GM12872 (cell line): ENCODE data around the gene CSRP2.

ENCODE experiments used
- TF ChIP-seq, protein P1 (sequence below): IDR thresholded peaks from 3 replicates; pipeline ENCODE4 v1.5.1; 2011; ENCODE audit warnings: low read depth, mild to moderate bottlenecking, low read length, moderate library complexity; ENCODE audit not compliant: insufficient read depth

Gene CSRP2

DNA sequence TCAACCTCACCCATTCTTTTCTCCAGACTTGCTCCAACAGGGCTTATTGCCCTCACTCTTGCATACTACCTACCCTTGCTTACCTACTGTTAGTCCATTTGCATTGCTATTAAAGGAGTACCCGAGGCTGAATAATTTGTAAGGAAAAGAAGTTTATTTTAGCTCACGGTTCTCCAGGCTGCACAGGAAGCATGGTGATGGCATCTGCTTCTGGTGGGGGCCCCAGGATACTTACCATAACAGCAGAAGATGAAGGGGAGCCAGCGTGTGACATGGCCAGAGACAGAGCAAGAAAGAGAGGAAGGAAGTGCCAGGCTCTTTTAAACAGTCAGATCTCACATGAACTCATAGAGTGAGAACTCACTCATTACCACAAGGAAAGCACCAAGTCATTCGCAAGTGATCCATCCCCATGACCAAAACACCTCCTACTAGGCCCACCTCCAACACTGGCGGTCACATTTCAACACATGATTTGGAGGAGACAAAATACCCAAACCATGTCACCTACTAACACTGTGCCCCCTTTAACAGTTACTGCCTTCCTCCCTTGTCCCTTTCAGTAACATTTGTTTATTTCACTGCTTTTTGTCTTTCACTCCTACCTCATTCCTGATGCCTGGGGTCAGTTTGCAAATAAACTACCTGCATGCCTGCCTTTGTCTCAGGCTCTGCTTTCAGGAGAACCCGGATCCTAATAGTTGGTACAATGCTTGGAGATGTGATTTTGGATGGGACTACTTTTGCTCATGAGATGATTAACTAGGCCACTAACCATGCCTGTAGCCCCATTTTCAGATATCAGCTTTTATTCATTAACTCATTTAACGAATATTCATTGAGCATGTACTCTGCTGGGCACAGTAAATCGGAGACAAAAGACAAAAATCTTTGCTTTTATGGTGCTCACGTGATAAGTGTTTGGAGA is 41.6 kb upstream of the CSRP2 start:
- TF ChIP-seq, protein P1, sequence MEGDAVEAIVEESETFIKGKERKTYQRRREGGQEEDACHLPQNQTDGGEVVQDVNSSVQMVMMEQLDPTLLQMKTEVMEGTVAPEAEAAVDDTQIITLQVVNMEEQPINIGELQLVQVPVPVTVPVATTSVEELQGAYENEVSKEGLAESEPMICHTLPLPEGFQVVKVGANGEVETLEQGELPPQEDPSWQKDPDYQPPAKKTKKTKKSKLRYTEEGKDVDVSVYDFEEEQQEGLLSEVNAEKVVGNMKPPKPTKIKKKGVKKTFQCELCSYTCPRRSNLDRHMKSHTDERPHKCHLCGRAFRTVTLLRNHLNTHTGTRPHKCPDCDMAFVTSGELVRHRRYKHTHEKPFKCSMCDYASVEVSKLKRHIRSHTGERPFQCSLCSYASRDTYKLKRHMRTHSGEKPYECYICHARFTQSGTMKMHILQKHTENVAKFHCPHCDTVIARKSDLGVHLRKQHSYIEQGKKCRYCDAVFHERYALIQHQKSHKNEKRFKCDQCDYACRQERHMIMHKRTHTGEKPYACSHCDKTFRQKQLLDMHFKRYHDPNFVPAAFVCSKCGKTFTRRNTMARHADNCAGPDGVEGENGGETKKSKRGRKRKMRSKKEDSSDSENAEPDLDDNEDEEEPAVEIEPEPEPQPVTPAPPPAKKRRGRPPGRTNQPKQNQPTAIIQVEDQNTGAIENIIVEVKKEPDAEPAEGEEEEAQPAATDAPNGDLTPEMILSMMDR: no peak

GRCh38 chr12:76919383-76920171 is 40.8 kb upstream of the CSRP2 start:
- TF ChIP-seq, protein P1: no peak

- TF ChIP-seq, protein P1: no peak
Measured at GRCh38 chr12:76916170-76916540, 37.3 kb upstream of the CSRP2 start.

GRCh38 chr12:76915361-76916169 is 36.7 kb upstream of the CSRP2 start:
- TF ChIP-seq, protein P1: no peak

DNA sequence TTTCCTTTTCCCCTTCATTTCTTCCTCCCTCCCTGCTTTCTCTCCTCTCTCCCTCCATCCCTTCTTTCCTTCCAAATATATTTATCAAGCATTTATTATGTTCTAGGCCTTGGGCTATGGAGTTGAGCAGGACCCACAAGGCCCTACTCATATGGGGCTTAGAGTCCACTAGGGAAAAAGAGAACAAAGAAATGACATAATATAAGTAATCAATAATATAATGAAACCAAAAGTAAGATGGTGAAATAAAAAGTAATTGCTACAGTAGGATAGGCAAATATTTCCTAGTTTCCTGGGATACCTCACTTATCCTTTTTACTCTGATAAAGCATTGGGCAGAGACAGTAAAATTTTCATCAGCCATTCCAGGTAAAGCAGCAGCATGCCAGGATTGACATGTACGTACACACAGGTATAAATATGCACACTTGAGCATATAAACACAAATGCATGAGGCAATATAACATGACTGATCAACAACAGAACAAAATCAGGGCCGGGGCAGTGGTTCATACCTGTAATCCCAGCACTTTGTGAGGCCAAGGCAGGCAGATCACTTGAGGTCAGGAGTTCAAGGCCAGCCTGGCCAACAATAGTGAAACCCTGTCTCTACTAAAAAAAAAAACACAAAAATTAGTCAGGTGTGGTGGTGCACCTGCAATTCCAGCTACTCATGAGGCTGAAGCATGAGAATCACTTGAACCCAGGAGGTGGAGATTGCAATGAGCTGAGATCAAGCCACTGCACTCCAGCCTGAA is 35.5 kb upstream of the CSRP2 start:
- TF ChIP-seq, protein P1: no peak

GRCh38 chr12:76909290-76909689 is 30.5 kb upstream of the CSRP2 start:
- TF ChIP-seq, protein P1: no peak
